RWPE1 (cell line): ENCODE data around the gene DNAJC4.
A peak's percentile ranks its signal among the peaks of the same experiment; 100 is the strongest.

ENCODE experiments used
- CTCF ChIA-PET: fragments of 350-600 bp; sonication (Branson Sonifier 250); formaldehyde crosslinking; extraction: SDS; loops from one replicate; lab custom pipeline; 2021; lab: Yijun Ruan, JAX
- POLR2A ChIA-PET: fragments of 400-600 bp; formaldehyde crosslinking; extraction: SDS; loops from one replicate; lab custom pipeline; 2020; ENCODE audit warnings: antibody characterized with exemption; ENCODE audit not compliant: low non-redundant PET; lab: Yijun Ruan, JAX
- DNase-seq: peaks from one replicate; pipeline ENCODE4 v3.0.0; 2012; ENCODE audit warnings: low spot score
- H3K27ac ChIP-seq: fragments of 450-650 bp; 2 replicates; pipeline ENCODE4 v1.5.1; 2017
- TF ChIP-seq, protein P1 (sequence below): fragments of 450-650 bp; conservative IDR thresholded peaks from 2 replicates; pipeline ENCODE4 v1.5.1; 2017; ENCODE audit warnings: low read depth, mild to moderate bottlenecking

DNAJC4 gene

GRCh38 chr11:64234647-64235379 is 4.5 kb downstream of the DNAJC4 start:
- POLR2A ChIA-PET, result interaction anchor here (0.6 kb wide), 1 partner anchor 23 kb away, joined by 5 read pairs; no protein-coding TSS in a partner anchor
- TF ChIP-seq, protein P1, sequence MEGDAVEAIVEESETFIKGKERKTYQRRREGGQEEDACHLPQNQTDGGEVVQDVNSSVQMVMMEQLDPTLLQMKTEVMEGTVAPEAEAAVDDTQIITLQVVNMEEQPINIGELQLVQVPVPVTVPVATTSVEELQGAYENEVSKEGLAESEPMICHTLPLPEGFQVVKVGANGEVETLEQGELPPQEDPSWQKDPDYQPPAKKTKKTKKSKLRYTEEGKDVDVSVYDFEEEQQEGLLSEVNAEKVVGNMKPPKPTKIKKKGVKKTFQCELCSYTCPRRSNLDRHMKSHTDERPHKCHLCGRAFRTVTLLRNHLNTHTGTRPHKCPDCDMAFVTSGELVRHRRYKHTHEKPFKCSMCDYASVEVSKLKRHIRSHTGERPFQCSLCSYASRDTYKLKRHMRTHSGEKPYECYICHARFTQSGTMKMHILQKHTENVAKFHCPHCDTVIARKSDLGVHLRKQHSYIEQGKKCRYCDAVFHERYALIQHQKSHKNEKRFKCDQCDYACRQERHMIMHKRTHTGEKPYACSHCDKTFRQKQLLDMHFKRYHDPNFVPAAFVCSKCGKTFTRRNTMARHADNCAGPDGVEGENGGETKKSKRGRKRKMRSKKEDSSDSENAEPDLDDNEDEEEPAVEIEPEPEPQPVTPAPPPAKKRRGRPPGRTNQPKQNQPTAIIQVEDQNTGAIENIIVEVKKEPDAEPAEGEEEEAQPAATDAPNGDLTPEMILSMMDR, result no peak
- H3K27ac ChIP-seq, result peak overlapping the region; percentile 98
- no peak for DNase-seq
- CTCF ChIA-PET, result no interaction called here

DNA sequence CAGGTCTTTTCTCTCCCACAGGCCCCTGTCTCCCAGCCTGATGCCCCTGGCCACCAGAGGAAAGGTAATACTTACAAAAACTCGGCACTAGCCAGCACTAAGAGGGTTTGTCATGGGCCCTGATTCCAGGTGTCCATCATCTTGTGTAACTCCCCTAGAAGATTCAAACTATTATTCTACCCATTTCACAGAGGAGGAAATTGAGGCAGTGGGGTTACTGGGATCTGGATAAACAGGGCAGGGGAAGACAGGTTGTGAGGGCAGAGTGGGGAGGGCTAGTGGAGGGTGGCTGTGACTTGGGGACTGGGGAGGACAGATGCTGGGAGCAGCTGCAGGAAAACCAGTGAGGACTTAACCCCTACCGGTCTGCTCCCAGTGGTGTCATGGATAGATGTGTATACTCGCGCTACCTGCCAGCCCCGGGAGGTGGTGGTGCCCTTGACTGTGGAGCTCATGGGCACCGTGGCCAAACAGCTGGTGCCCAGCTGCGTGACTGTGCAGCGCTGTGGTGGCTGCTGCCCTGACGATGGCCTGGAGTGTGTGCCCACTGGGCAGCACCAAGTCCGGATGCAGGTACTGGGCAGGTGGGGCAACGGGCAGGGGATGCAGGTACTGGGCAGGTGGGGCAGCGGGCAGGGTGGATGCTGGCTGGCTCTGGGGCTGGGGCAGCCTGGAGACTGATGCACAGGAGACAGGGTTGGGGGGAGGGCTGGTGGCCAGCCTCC is 5.3 kb downstream of the DNAJC4 start:
- POLR2A ChIA-PET, result no interaction called here
- no peak for DNase-seq
- CTCF ChIA-PET, result interaction anchor here (0.6 kb wide), 1 partner anchor 70 kb away, joined by 3 read pairs; no protein-coding TSS in a partner anchor
- TF ChIP-seq, protein P1, result no peak
- peak overlapping the region; percentile 98 for H3K27ac ChIP-seq

- CTCF ChIA-PET, result interaction anchor here (0.6 to 1.3 kb wide), 5 partner anchors 10 to 566 kb away, joined by 3 to 5 read pairs (median 3); partner anchors contain the start of gene MAP4K2
- DNase-seq, result no peak
- H3K27ac ChIP-seq, result peak overlapping the region; percentile 98
- TF ChIP-seq, protein P1, result no peak
- POLR2A ChIA-PET, result interaction anchor here (1.4 kb wide), 1 partner anchor 52 kb away, joined by 8 read pairs; the partner anchor contains the start of gene STIP1
These were observed 7.2 kb downstream of the DNAJC4 start for GRCh38 chr11:64237484-64237951.

GRCh38 chr11:64238076-64238475 is 7.7 kb downstream of the DNAJC4 start:
- ChIA-PET POLR2A (interaction anchor here (0.6 to 1.4 kb wide), 2 partner anchors 24 to 52 kb away, joined by 3 to 8 read pairs; partner anchors contain the start of gene STIP1), CTCF (interaction anchor here (1.3 kb wide), 1 partner anchor 10 kb away, joined by 3 read pairs; no protein-coding TSS in a partner anchor)
- TF ChIP-seq, protein P1, result no peak
- peak overlapping the region; percentile 98 for H3K27ac ChIP-seq
- no peak for DNase-seq

GRCh38 chr11:64238999-64239398 is 8.7 kb downstream of the DNAJC4 start:
- ChIA-PET POLR2A (no interaction called here), CTCF (no interaction called here)
- TF ChIP-seq, protein P1, result no peak
- H3K27ac ChIP-seq, result peak overlapping the region; percentile 98
- DNase-seq, result no peak
